ENCODE results near the gene BRIP1. TPM values are rescaled to one million over a fixed set of nuclear protein-coding genes. Genes with fewer than 3 reads are reported as not detected.
"Not testable (repeated sequence)": the region's sequence is repeated elsewhere in the genome, so short reads cannot be mapped to it uniquely, and the experiment has no call there.

Gene BRIP1
- total RNA-seq, 1 donor = 3.3 TPM

- no peaks in the 10 kb centered on the region for H3K4me1 ChIP-seq (ENCODE audit: insufficient read depth, low read length)
- H3K9me3 ChIP-seq (ENCODE audit: low read depth, low read length) = no peaks in the 10 kb centered on the region
- H3K27me3 ChIP-seq (ENCODE audit: insufficient read depth, low read length) = no peaks in the 10 kb centered on the region
- no peak overlapping the region for H3K4me3 ChIP-seq (ENCODE audit: low read length)
These were observed 14.5 kb upstream of the BRIP1 start for GRCh38 chr17:61877837-61878236.

GRCh38 chr17:61875804-61876203 lies 12.5 kb upstream of the BRIP1 start:
- no peak overlapping the region for H3K4me3 ChIP-seq (ENCODE audit: low read length)
- H3K9me3 ChIP-seq (ENCODE audit: low read depth, low read length) = no peaks in the 10 kb centered on the region
- no peaks in the 10 kb centered on the region for H3K4me1 ChIP-seq (ENCODE audit: insufficient read depth, low read length)
- no peaks in the 10 kb centered on the region for H3K27me3 ChIP-seq (ENCODE audit: insufficient read depth, low read length)

GRCh38 chr17:61875285-61875684 lies 12.0 kb upstream of the BRIP1 start:
- no peak overlapping the region for H3K4me3 ChIP-seq (ENCODE audit: low read length)
- no peaks in the 10 kb centered on the region for H3K4me1 ChIP-seq (ENCODE audit: insufficient read depth, low read length)
- no peaks in the 10 kb centered on the region for H3K27me3 ChIP-seq (ENCODE audit: insufficient read depth, low read length)
- H3K9me3 ChIP-seq (ENCODE audit: low read depth, low read length) = no peaks in the 10 kb centered on the region

- Histone ChIP-seq H3K9me3 (ENCODE audit: low read depth, low read length) (no peaks in the 10 kb centered on the region), H3K27me3 (ENCODE audit: insufficient read depth, low read length) (no peaks in the 10 kb centered on the region), H3K4me1 (ENCODE audit: insufficient read depth, low read length) (no peaks in the 10 kb centered on the region), H3K4me3 (ENCODE audit: low read length) (no peak overlapping the region)
These were observed 10.7 kb upstream of the BRIP1 start for GRCh38 chr17:61874075-61874474.

DNA sequence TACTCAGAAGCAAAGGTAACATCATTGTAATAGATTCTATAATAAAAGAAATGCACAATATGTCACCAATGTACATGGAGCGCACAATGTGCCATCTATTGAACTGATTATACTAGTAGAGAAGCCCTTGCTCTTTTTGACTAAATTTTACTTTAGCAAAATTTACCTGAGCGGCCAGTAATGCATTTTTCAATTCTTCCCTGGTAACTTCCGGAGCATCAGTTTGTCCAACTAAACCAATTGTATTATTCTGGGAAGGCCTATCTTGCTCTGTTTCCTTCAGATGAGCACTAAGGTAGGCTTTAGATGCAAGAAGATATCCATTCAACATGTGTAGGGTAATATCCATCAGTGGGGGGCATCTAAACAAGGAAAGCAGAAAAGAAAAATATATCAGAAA lies 8.8 kb upstream of the BRIP1 start:
- H3K9me3 ChIP-seq (ENCODE audit: low read depth, low read length) = no peaks in the 10 kb centered on the region
- H3K4me1 ChIP-seq (ENCODE audit: insufficient read depth, low read length) = no peaks in the 10 kb centered on the region
- H3K4me3 ChIP-seq (ENCODE audit: low read length) = no peak overlapping the region
- H3K27me3 ChIP-seq (ENCODE audit: insufficient read depth, low read length) = no peaks in the 10 kb centered on the region

DNA sequence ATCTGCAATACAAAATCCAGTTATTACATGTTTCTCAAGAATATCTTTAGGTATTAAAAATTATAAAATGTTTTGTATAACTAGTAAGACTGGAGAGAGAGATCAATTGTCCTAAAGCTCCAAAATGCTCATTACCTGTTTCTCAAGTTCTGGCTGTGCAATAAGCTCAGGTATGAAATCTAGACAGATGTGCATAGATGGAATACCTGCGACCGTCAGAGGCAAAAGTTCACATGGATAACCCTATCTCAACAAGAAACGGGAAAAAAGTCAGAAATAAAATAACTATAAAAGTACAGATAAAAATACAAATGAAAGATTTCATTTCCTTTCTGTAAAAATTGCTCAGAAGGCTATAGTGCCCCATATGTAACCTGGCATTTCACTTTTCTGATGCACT lies 5.8 kb upstream of the BRIP1 start:
- Histone ChIP-seq H3K4me1 (ENCODE audit: insufficient read depth, low read length) (peaks cover under 1% of the 10 kb centered on the region), H3K27me3 (ENCODE audit: insufficient read depth, low read length) (no peaks in the 10 kb centered on the region), H3K9me3 (ENCODE audit: low read depth, low read length) (no peaks in the 10 kb centered on the region), H3K4me3 (ENCODE audit: low read length) (no peak overlapping the region)

DNA sequence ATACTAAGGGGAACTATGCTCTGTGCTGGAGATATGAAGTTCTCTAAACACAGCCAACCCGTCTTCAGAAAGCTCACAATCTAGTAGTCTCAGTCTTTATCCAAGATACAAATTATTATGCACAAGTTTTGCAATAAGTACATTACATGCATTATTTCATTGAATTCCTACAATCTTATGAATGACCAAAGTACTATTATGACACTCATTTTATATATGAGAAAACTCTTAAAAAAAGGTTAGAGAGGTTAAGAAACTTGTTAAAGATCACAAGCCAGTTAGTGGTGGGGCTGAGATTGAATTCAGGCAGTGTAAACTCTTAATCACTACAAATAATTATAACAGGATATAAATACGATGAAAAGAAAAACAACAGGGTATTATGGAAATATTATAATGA lies 4.7 kb upstream of the BRIP1 start:
- no peaks in the 10 kb centered on the region for H3K27me3 ChIP-seq (ENCODE audit: insufficient read depth, low read length)
- no peak overlapping the region for H3K4me3 ChIP-seq (ENCODE audit: low read length)
- H3K9me3 ChIP-seq (ENCODE audit: low read depth, low read length) = no peaks in the 10 kb centered on the region
- H3K4me1 ChIP-seq (ENCODE audit: insufficient read depth, low read length) = peaks cover 5% of the 10 kb centered on the region

- Histone ChIP-seq H3K4me1 (ENCODE audit: insufficient read depth, low read length) (peaks cover 15% of the 10 kb centered on the region), H3K9me3 (ENCODE audit: low read depth, low read length) (no peaks in the 10 kb centered on the region), H3K27me3 (ENCODE audit: insufficient read depth, low read length) (no peaks in the 10 kb centered on the region), H3K4me3 (ENCODE audit: low read length) (no peak overlapping the region)
These were observed 3.7 kb upstream of the BRIP1 start for GRCh38 chr17:61867033-61867432.

- Histone ChIP-seq H3K4me3 (ENCODE audit: low read length) (peak overlapping the region; percentile 82), H3K9me3 (ENCODE audit: low read depth, low read length) (no peaks in the 10 kb centered on the region), H3K4me1 (ENCODE audit: insufficient read depth, low read length) (peaks cover 15% of the 10 kb centered on the region), H3K27me3 (ENCODE audit: insufficient read depth, low read length) (no peaks in the 10 kb centered on the region)
These were observed 436 bp upstream of the BRIP1 start for GRCh38 chr17:61863801-61864126.

- Histone ChIP-seq H3K9me3 (ENCODE audit: low read depth, low read length) (no peaks in the 10 kb centered on the region), H3K4me1 (ENCODE audit: insufficient read depth, low read length) (peaks cover 15% of the 10 kb centered on the region), H3K27me3 (ENCODE audit: insufficient read depth, low read length) (no peaks in the 10 kb centered on the region), H3K4me3 (ENCODE audit: low read length) (no peak overlapping the region)
These were observed 1.2 kb downstream of the BRIP1 start for GRCh38 chr17:61862105-61862574.

GRCh38 chr17:61860397-61860796 lies 2.9 kb downstream of the BRIP1 start:
- not testable (repeated sequence) for H3K4me3 ChIP-seq (ENCODE audit: low read length); H3K9me3 ChIP-seq (ENCODE audit: low read depth, low read length); H3K27me3 ChIP-seq (ENCODE audit: insufficient read depth, low read length)
- H3K4me1 ChIP-seq (ENCODE audit: insufficient read depth, low read length) = peaks cover 15% of the 10 kb centered on the region

- Histone ChIP-seq H3K9me3 (ENCODE audit: low read depth, low read length) (no peaks in the 10 kb centered on the region), H3K4me3 (ENCODE audit: low read length) (no peak overlapping the region), H3K27me3 (ENCODE audit: insufficient read depth, low read length) (no peaks in the 10 kb centered on the region), H3K4me1 (ENCODE audit: insufficient read depth, low read length) (no peaks in the 10 kb centered on the region)
These were observed 7.3 kb downstream of the BRIP1 start for GRCh38 chr17:61856035-61856434.

GRCh38 chr17:61852857-61853256 lies 10.5 kb downstream of the BRIP1 start:
- Histone ChIP-seq H3K27me3 (ENCODE audit: insufficient read depth, low read length) (no peaks in the 10 kb centered on the region), H3K4me1 (ENCODE audit: insufficient read depth, low read length) (no peaks in the 10 kb centered on the region), H3K9me3 (ENCODE audit: low read depth, low read length) (no peaks in the 10 kb centered on the region), H3K4me3 (ENCODE audit: low read length) (no peak overlapping the region)

- H3K4me3 ChIP-seq (ENCODE audit: low read length) = no peak overlapping the region
- no peaks in the 10 kb centered on the region for H3K4me1 ChIP-seq (ENCODE audit: insufficient read depth, low read length)
- H3K27me3 ChIP-seq (ENCODE audit: insufficient read depth, low read length) = no peaks in the 10 kb centered on the region
- H3K9me3 ChIP-seq (ENCODE audit: low read depth, low read length) = no peaks in the 10 kb centered on the region
These were observed 13.7 kb downstream of the BRIP1 start for GRCh38 chr17:61849674-61850073.

GRCh38 chr17:61848896-61849295 lies 14.4 kb downstream of the BRIP1 start:
- H3K27me3 ChIP-seq (ENCODE audit: insufficient read depth, low read length) = no peaks in the 10 kb centered on the region
- H3K9me3 ChIP-seq (ENCODE audit: low read depth, low read length) = no peaks in the 10 kb centered on the region

GRCh38 chr17:61848247-61848646 lies 15.1 kb downstream of the BRIP1 start:
- H3K4me3 ChIP-seq (ENCODE audit: low read length) = no peak overlapping the region
- H3K27me3 ChIP-seq (ENCODE audit: insufficient read depth, low read length) = no peaks in the 10 kb centered on the region

More at GRCh38 chr17:61848896-61849295, 14.4 kb downstream of the BRIP1 start:
- Histone ChIP-seq H3K4me1 (ENCODE audit: insufficient read depth, low read length) (no peaks in the 10 kb centered on the region), H3K4me3 (ENCODE audit: low read length) (no peak overlapping the region)

GRCh38 chr17:61847659-61848058 lies 15.7 kb downstream of the BRIP1 start:
- Histone ChIP-seq H3K9me3 (ENCODE audit: low read depth, low read length) (no peaks in the 10 kb centered on the region), H3K4me1 (ENCODE audit: insufficient read depth, low read length) (no peaks in the 10 kb centered on the region), H3K4me3 (ENCODE audit: low read length) (no peak overlapping the region), H3K27me3 (ENCODE audit: insufficient read depth, low read length) (no peaks in the 10 kb centered on the region)

More at GRCh38 chr17:61848247-61848646, 15.1 kb downstream of the BRIP1 start:
- H3K9me3 ChIP-seq (ENCODE audit: low read depth, low read length) = no peaks in the 10 kb centered on the region
- no peaks in the 10 kb centered on the region for H3K4me1 ChIP-seq (ENCODE audit: insufficient read depth, low read length)
